HT-29 (cell line): ENCODE measurements around the gene EIF4E1B. TPM values are rescaled to one million over a fixed set of nuclear protein-coding genes. Genes with fewer than 3 reads are reported as not detected.

ENCODE experiments used
- DNase-seq: peaks from one replicate; pipeline ENCODE4 v3.0.0-alpha.2; 2015; ENCODE audit warnings: low spot score
- total RNA-seq: library from RNA; depleted of rRNA; stranded (reverse); fragments of >200 nt; shearing (Covaris generic); gene quantifications from 2 replicates; pipeline ENCODE4 v1.2.3, GENCODE V29; 2014

Gene EIF4E1B
- total RNA-seq, 1 experiment from 2014 or later = not detected

DNA sequence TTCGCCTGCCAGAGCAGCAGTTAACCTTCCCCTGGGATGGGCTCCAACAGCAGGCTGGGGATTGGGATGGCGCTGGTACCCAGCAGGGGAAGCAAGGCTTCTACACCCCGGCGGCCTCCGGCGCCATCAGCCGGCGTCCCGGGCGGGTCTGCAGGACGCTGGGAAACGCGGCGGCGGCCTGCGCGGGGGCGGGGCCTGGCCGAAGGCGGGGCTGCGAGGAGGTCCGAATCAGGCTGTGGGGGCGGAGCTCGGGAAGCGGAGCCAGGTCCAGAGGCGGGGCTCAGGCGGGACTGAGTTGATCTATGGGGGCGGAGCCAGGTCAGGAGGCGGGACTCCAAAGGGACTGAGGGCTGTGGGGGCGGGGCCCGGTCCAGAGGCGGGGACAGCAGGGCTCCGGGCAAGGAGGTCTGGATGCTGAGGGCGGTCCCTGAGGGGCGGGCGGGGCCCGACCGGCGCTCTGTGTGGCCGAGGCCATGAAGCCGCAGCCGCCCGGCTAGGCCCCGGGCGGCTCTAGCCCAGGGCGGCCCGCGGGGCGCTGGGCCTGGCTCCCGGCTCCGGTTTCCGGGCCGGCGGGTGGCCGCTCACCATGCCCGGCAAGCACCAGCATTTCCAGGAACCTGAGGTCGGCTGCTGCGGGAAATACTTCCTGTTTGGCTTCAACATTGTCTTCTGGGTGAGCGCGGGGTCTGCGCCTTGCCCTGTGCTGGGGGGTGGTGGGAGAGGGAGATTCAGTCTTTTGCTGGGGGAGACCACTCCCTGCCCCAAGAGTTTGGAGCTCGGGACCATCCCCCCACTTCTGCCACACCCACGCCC lies 16.8 kb downstream of the EIF4E1B start, which contains the start of gene TSPAN17:
TSS of gene TSPAN17 (plus strand) at position 455 of the 813 bp plus-strand sequence. CDS start at position 587, 132 bp downstream.
- DNase-seq = peak; percentile 98

DNA sequence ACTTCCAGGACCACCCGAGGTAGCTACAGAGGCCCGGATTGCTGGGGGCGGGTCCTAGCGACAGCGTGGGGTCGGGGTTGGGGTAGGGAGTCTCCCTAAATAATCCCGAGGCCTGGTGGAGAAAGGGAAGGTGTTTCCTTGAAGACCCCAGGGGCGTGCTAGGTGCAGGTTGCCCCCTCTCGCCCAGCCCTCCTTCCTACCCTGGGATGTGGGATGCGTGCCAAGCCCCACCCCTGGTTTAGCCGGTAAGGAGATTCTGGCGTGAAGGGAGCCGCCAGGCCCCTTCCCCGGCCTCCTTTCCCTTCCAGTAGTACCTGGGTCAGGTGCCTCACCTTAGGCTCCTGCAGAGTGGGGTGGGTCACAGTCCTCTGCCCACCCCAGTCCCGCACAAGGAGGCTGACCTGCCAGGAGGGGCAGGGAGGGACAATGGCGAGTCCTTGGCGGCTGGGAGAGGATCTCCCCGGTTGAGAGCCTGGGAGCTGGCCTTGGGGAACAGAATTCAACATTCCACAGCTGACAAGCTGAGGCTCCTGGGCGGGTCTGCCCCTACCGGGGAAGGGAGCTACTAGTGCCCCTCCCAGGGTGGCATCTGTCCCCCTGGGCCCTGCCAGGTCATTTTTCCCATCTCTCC lies 17.5 kb downstream of the EIF4E1B start:
- peak; percentile 48 for DNase-seq

DNA sequence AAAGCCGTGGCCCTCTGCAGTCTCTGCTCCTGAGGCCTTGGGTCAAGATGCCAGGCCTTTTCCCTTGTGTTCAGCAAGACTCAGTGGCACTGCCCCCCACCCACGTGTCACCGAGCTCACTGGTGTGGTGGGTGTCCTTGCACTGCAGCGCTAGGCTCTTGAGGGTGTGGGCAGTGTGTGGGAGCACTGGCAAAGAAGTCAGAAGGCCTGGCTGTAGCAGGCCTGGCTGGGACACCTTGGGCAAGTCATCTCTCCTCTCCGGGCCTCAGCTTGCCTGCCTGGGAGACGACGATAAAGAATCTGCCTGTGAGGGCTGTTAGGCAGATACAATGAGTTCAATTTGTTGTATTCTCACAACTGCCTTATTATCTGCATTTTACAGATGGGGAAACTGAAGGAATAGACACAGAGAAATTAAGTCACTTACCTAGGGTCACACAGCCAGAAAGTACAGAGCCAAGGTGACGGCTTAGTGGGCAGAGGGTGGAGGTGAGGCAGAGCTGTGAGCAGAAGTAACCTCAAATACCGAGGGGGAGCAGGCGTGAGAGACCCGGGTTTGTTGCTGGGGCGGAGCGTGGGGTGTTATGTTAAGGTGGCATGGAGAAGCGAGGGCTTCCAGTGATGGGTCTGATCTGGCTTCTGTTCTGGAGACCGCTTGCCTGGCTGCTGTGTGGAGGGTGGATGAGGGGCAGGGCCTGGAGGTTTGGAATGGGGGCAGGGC lies 18.2 kb downstream of the EIF4E1B start:
- DNase-seq = no peak

DNA sequence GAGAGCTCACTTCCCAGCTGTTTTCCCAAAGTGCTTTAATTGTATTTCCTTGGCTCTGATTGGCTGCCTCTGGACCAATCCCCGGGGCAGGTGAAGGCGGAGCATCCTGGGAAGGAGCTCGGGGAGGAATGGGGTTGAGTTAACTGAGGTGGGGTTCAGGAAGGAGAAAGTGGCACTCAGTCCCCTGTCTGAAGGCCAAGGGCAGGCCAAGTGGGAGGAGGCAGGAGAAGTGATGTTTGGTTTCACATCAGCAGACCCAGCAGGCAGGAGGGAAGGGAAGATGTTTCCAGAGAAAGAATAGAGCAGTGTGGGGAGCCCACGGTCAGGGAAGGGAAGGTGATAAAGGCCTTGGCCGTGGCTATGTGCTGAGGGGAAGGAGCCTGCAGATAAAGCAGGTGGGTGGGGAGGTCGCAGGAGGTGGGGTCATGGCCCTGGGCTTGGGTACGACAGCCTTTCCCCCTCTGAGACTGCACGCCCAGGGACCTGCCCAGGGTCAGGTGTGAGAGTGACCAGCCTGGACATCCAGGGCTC lies 19.9 kb downstream of the EIF4E1B start:
- no peak for DNase-seq

DNA sequence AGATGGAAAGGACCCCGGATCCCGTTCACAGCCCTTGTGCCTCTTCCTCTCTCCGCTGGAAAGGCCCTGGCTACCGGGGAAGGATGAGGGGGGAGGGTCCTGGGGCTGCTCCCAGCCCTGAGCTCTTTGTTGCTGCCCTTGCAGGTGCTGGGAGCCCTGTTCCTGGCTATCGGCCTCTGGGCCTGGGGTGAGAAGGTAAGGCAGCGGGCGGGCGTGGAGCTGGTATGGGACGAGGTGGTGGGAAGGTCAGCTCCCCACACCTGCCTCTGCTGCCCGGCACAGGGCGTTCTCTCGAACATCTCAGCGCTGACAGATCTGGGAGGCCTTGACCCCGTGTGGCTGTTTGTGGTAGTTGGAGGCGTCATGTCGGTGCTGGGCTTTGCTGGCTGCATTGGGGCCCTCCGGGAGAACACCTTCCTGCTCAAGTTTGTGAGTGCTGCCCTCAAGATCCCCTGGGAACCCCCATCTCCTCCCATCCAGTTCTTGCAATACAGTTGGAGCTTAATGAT lies 21.1 kb downstream of the EIF4E1B start:
- DNase-seq = no peak

DNA sequence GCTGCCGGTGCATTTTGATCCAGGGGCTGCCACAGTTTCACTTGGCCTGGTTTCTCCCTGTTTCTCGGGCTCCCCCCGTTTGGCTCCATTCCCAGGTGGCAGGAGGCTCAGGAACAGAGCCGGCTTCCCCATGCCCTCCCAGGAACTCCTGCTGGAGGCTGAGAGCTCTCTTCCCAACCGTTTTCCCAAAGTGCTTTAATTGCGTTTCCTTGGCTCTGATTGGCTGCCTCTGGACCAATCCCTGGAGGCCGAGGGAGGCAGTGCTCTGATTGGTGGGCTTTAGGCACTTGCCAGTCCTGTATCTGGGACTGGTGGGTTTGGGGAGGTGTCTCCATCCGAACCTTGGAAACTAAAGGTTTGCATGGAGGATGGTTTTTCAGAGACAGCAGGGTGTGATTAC lies 21.7 kb downstream of the EIF4E1B start:
- DNase-seq = no peak

DNA sequence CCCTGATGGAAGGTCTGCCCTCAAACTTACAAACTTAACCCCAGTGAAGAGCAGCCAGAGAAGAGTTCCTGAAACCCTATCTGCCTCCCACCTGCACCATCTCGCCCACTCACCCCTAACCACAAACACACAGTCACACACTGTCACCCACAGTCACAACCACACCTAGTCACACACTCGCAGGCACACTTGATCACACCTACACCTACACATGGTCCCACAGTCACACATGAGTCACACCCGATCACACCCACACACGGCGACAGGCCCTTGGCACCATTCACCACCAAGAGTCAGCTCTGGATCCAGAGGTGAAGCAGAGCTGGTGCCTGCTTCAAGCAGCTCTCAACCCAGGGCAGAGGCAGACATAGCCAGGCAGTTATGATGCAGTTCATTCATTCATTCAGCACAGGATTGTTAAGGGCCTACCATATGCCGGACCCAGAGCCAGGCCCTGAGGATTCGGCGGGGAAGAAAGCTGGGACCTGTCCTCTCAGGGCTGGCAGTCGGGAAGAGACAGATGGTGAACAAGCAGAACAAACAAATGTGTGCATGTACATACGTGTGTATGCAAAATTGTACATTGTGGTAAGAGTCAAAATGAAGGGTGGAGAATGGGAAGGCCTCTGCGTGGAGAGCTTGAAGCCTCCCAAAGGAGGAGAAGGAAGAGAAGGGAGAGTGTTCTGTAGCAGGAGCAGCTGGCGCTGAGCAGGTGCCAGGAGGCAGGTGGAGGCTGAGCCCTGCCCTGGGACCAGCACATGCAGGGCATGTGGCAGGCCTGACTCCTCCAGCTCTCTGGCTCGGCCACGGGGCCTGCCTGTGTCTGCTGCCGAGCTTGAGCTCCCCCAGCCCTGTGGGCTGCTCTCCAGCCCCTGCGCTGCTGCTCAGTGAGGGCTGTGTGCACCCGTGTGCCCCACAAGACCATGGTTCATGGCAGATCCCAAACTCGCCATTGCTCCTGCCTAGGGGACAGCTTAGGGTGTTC lies 23.2 kb downstream of the EIF4E1B start:
- DNase-seq = no peak

DNA sequence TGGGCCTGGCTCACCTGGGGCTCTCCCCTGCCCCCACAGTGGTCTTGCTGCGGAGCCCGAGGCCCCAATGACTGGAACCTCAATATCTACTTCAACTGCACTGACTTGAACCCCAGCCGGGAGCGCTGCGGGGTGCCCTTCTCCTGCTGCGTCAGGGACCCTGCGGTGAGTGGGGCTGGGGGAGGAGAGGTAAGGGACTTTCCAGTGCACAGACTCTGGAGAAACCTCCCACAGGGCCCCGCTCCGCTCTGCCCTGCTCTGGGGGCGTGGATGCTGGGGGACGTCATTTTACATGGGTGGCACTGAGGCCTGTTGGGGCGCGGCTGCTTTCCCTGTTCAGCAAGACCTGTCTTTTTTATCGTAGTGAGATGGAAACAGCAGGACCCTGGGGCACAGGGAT lies 24.4 kb downstream of the EIF4E1B start:
- DNase-seq = no peak

DNA sequence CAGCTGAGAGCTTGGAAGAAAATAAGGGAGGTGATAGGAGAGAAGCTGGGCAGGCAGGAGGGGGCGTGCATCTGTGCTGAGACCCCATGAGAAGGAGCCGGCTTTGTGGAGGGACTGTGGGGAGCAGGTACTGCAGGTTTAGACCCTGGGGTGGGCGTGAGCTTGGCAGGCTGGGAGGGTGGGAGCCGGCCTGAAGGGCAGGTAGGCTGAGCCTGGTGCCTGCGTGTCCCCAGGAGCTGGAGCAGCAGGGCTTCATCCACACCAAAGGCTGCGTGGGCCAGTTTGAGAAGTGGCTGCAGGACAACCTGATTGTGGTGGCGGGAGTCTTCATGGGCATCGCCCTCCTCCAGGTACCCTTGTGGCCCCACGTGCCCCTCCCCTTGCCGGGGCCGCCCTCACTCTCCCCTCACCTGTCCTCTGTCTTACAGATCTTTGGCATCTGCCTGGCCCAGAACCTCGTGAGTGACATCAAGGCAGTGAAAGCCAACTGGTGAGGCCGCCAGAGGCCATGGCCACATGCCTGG lies 26.1 kb downstream of the EIF4E1B start:
- no peak for DNase-seq

DNA sequence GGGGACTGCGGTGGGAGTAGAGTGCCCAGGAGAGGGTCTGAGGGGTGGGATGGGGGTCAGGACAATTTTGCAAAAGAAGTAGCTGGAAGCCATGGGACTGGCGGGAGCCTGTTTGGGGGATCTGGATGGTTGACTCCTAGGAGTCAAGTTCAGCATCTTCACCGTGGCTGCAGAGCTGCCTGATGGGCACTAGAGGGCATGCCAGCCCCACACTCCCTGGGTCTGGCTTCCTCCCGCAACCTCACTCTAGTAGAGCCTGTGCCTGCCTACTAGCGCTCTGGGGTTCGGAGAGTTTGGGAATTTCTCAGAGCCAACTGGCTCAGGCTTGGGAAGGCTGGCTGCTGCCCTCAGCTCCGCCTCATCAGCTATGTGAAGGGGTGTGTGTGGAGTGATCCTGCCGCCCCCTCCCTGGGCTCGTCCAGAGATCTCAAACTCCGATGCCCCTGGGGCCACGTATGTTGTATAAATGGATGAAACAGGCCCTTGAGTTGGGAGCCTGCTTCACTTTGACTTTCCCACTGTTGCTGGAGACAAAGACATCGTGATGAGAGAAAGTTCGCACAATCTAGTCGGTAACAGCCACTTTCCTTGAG lies 27.6 kb downstream of the EIF4E1B start:
- peak; percentile 77 for DNase-seq

DNA sequence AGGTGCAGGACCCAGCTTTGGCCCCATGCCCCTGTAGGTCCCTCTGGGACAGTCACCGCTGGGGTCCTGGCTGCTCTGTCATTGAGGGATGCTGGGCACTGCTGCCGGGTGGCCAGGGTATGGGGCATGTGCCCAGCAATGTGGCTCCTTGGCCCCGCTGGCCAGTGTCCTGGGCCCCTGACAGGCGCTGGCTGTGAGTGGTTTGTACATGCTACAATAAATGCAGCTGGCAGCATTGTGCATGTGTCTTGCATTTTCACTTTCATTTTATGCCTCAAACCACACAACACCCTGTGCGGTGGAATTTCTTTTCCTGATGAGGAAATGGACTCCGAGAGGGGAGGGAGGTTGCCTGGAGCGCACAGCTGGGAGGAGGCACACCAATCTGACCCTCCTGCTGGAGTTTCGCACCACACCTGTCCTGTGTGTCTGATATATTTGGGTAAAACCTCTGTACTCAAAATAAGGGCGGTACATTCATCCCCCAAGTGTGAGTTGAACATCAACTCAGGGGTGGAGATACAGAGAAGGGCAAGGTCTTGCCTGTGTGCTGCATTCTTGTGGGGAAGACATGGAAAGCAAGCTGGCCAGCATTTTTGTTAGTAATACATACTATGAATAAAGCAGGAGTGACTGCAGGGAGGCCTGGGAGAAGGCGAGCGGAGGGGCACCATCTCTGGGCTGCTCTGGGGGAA lies 28.5 kb downstream of the EIF4E1B start:
- DNase-seq = peak; percentile 28

DNA sequence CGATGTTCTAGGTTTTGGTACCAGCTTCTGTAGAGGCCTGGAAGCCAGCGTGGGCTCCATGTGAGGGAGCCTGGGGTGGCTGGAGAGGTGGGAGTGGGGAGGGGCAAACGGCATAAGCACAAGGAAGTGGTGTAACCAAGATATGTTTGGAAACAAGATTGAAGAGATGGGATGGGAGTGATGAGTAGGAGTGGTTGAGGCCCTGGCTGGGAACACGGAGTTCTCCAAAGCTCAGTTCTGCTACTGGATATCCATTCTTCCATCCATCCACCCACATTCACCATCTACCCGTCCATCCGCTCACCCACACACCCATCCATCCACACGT lies 29.0 kb downstream of the EIF4E1B start:
- DNase-seq = no peak

DNA sequence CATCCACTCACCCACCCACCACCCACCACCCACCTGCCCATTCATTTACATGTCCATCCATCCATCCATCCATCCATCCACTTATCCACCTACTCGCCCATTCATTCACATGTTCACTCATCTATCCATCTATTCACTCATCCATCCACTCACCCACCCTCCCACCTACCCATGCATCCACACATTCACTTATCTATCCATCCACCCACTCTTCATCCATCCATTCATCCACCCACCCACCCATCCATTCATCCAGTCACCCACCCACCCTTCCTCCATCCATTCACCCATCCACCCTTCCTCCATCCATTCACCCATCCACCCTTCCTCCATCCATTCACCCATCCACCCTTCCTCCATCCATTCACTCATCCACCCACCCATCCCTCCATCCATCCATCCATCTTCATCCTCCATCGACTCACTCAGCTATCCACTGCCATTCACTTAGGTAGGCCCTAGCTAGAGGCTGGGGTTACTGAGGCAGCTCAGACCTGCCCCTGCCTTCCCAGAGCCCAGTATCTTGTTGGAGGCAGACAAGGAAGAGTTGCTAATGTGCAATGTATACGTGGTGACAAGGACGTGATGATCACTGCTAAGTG lies 29.5 kb downstream of the EIF4E1B start:
- DNase-seq = no peak

DNA sequence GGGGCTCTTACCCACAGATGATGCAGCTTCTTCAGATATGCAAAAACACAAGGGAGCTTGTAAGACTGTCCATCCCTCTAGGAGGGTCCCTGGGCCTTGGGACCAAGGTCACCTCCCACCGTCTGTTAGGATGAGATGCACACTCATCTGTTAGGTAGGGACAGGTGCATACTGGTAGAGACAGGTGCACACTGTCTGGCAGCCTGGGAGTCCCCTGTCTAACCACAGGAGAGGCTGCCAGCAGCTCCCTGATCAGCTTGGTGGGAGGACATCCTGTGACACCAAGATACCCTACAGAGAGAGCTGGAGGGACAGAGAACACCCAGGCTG lies 30.0 kb downstream of the EIF4E1B start:
- DNase-seq = no peak

DNA sequence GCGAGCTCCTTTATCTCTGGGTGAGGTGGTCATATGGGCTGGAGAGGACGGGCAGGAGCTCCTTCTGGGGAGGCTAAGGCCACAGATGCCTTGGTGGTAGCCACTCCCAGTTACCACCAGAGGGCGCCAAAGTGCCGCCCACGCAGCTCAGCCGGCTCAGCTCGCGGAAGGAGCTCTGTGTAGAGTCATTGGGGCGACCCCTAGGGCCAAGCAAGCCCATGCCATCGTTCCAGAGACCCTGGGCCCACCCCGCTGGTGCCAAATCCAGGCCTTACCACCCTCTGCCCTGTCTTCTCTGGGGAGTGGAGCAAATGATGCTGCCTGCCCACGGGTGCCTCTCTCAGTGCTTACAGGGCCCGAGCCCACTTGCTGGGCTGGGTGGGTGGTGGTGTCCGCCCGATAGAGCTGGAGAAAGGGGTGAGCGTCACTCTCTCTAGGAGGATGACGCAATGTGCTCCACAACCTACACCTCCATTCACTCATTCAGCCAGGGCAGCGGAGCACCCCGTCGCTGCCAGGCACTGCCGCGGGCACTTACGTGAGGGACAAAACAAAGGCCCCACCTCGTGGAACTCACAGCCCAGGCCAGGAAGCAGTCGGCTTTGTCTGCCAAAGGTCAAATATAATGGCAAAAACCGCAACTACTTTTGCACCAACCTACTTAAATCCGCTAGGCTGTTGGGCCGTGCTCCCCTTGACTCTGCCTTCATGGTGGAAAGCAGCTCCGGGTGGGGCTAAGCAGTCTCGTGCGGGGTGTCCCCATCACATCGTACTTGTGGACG lies 30.6 kb downstream of the EIF4E1B start:
- DNase-seq = peak; percentile 84

DNA sequence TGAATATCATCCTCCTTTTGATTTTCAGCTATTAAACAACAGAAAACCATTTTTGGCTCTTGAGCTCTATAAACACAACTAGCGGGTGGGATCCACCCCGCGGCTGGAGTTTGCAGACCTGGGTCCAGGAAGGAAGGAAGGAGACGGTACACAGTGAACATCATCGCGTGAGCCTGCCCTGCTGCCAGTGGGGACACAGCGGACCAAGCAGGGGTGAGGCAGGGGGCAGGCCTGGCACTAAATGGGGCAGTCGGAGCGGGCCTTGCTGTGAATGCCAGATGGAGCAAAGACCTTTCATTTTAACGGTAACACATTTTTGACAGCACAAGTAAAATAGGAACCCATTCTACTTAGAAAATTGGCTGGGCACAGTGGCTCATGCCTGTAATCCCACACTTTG lies 31.2 kb downstream of the EIF4E1B start:
- no peak for DNase-seq

DNA sequence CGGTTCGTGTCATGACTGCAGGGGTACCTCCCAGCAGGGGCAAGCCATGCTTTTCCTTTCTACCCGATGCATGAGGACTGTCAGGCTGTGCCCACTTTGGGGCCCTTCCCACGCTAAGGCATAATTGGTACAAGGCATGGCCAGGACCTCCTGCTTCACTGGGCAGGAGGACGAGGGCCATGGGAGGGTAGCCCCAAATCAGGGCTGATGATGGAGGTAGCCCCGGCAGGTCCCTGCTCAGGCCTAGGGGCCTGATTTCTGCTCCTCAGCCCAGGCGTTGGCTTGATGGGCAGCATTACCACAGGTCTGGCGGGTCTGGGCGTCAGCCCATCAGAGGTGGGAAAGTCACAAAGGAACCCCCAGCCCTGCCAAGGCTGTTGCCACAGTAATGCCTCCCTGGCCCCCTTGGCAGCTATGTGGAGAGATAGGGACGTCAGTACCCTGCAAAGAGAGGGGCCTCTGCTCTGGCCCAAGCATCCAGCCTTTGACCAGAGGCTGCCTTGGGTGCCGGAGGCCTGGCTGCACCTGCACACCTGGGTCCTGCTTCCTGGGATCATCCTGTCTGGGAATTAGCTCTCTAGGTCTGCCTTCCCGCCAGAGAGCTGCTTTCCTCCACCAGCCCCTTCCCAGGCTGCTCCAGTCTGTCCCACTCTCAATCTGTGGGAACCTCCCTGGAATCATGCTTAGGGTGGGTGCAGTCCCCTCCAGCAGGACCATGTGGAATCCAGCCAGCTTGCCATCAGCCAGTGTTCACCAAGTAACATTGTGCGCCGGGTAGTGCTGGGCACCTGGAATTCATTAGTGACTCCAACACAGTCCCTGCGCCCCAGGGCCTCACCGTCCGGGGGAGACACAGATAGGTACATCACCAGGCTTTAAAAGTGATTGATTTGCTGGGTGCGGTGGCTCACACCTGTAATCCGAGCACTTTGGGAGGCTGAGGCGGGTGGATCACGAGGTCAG lies 32.2 kb downstream of the EIF4E1B start:
- DNase-seq = no peak
